ENCODE results near the gene SRL.
"Not testable (repeated sequence)": the region's sequence is repeated elsewhere in the genome, so short reads cannot be mapped to it uniquely, and the experiment has no call there.

SRL gene

GRCh38 chr16:4158143-4159093 is 83.5 kb downstream of the SRL start:
- no peak for DNase-seq

- no peak for DNase-seq
These were observed 84.5 kb downstream of the SRL start for GRCh38 chr16:4157376-4157825.

DNA sequence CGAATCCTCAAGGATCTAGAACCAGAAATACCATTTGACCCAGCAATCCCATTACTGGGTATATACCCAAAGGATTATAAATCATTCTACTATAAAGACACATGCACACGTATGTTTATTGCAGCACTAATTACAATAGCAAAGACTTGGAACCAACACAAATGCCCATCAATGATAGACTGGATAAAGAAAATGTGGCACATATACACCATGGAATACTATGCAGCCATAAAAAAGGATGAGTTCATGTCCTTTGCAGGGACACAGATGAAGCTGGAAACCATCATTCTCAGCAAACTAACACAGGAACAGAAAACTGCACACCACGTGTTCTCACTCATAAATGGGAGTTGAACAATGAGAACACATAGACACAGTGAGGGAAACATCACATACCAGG is 85.4 kb downstream of the SRL start:
- DNase-seq, result not testable (repeated sequence)

DNA sequence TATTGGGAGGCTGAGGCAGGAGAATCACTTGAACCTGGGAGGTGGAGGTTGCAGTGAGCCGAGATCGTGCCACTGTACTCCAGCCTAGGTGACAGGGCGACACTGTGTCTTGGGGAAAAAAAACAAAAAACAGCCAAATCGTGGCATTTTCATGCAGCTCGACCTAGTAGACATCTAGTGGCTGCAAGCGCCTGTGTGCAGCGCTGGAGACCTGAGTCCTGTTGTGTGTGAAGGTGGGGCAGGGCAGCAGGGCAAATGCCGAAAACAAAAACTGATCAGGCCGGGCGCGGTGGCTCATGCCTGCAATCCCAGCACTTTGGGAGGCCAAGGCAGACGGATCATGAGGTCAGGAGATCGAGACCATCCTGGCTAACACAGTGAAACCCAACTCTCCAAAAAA is 88.5 kb downstream of the SRL start:
- DNase-seq, result not testable (repeated sequence)

GRCh38 chr16:4152267-4152666 is 89.6 kb downstream of the SRL start:
- DNase-seq, result no peak

GRCh38 chr16:4147236-4147635 is 94.6 kb downstream of the SRL start:
- DNase-seq, result no peak

GRCh38 chr16:4142268-4142667 is 99.6 kb downstream of the SRL start:
- no peak for DNase-seq

DNA sequence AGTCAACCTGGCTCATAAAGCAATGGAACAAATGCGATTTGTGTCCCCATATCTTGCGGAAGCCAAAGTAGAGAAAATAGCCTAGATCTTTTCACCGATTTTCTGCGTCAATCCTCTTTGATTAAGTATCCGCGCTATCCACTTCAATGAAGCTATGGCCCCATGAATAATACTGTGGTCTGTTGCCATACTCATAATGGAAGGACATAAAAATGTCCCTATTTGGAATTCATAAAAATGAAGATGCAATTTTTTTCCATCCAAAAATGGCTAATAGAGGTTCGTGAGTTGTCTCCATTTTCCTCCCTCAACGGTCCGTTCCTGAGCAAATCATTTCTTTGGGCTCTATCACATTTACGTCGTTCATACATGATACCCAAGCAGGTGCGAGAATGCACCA is 100.3 kb downstream of the SRL start:
- no peak for DNase-seq

GRCh38 chr16:4140652-4141051 is 101.2 kb downstream of the SRL start:
- peak; percentile 3 for DNase-seq

- no peak for DNase-seq
These were observed 101.9 kb downstream of the SRL start for GRCh38 chr16:4139968-4140367.
